ENCODE results near the gene PDE4DIP.
"Not testable (repeated sequence)": the region's sequence is repeated elsewhere in the genome, so short reads cannot be mapped to it uniquely, and the experiment has no call there.

- not testable (repeated sequence) for TF ChIP-seq CTCF (IDR thresholded peaks at IDR 0.05 in 4 of 5, conservative IDR thresholded peaks at IDR 0.05 in 1 of 5); POLR2A (IDR thresholded peaks at IDR 0.05)
Measured at GRCh38 chr1:148952938-148953616, 108.8 kb downstream of the PDE4DIP start.
